Fibroblast of lung (primary cell): ENCODE data around the gene PIANP. TPM values are rescaled to one million over a fixed set of nuclear protein-coding genes. Genes with fewer than 3 reads are reported as not detected.

ENCODE experiments used
- DNase-seq, 2 donors: peaks; one replicate each; pipeline versions ENCODE4 v3.0.0 to v3.0.0-alpha.2; 2010; ENCODE audit warnings: low read depth in 2 of 2
- H2AFZ ChIP-seq: 2 replicates; pipeline ENCODE4 v1.5.1; 2012; ENCODE audit warnings: low read length, control low read depth, inconsistent platforms
- H3K27ac ChIP-seq: 2 replicates; pipeline ENCODE4 v1.5.1; 2011; ENCODE audit warnings: low read length, control low read depth; ENCODE audit not compliant: insufficient read depth
- H3K27me3 ChIP-seq: 2 replicates; pipeline ENCODE4 v1.5.1; 2011; ENCODE audit warnings: mild to moderate bottlenecking, low read length; ENCODE audit not compliant: control insufficient read depth, insufficient read depth
- H3K36me3 ChIP-seq: 2 replicates; pipeline ENCODE4 v1.5.1; 2011; ENCODE audit warnings: low read length; ENCODE audit not compliant: control insufficient read depth, insufficient read depth
- H3K4me1 ChIP-seq: 2 replicates; pipeline ENCODE4 v1.5.1; 2011; ENCODE audit warnings: low read length; ENCODE audit not compliant: control insufficient read depth, insufficient read depth; ENCODE audit errors: extremely low read depth
- H3K4me2 ChIP-seq: 2 replicates; pipeline ENCODE4 v1.5.1; 2011; ENCODE audit warnings: low read length, control low read depth; ENCODE audit not compliant: insufficient read depth; ENCODE audit errors: extremely low read depth
- H3K4me3 ChIP-seq, 4 experiments: fragments of 200-600 bp in 1 of 4; sonication (generic) in 1 of 4; replicated peaks in 1 of 4; 2 replicates each; pipeline ENCODE4 v1.5.1; 2011 to 2016; ENCODE audit warnings: low read length in 4 of 4, low read depth in 3 of 4, mild to moderate bottlenecking in 3 of 4, control low read depth in 2 of 4, inconsistent platforms in 1 of 4, mixed read lengths in 1 of 4; ENCODE audit not compliant: insufficient read depth in 1 of 4; ENCODE audit errors: control extremely low read depth in 1 of 4
- H3K79me2 ChIP-seq: 2 replicates; pipeline ENCODE4 v1.5.1; 2012; ENCODE audit warnings: mild to moderate bottlenecking, low read length, inconsistent platforms; ENCODE audit not compliant: control insufficient read depth, insufficient read depth
- H3K9ac ChIP-seq: 2 replicates; pipeline ENCODE4 v1.5.1; 2011; ENCODE audit warnings: mild to moderate bottlenecking, low read length, control low read depth; ENCODE audit not compliant: insufficient read depth
- H3K9me3 ChIP-seq: 2 replicates; pipeline ENCODE4 v1.5.1; 2012; ENCODE audit warnings: low read depth, low read length; ENCODE audit not compliant: control insufficient read depth, insufficient read depth
- H4K20me1 ChIP-seq: 2 replicates; pipeline ENCODE4 v1.5.1; 2011; ENCODE audit warnings: low read length; ENCODE audit not compliant: control insufficient read depth, insufficient read depth; ENCODE audit errors: extremely low read depth
- CTCF ChIP-seq, 2 donors: IDR thresholded peaks in 1 of 2; conservative IDR thresholded peaks in 1 of 2; 1 replicate in 1 of 2; 2 replicates in 1 of 2; pipeline ENCODE4 v1.5.1; 2011 to 2012; ENCODE audit warnings: low read length in 2 of 2, control low read depth in 1 of 2, inconsistent platforms in 1 of 2, low read depth in 1 of 2, mild to moderate bottlenecking in 1 of 2
- EZH2 ChIP-seq: IDR thresholded peaks from 2 replicates; pipeline ENCODE4 v1.5.1; 2012; ENCODE audit warnings: low read length, control low read depth, mild to moderate bottlenecking; ENCODE audit errors: missing control alignments
- polyA plus RNA-seq, 2 donors: library from polyadenylated mRNA; depleted of rRNA in 1 of 2; stranded (reverse) in 1 of 2; unstranded in 1 of 2; fragments of >200 nt; gene quantifications; 2 replicates each; pipeline ENCODE4 v1.2.1, GENCODE V29; 2011 to 2012; ENCODE audit warnings: missing spikeins in 1 of 2
- total RNA-seq: library from RNA; depleted of rRNA; stranded (reverse); fragments of >200 nt; gene quantifications from 2 replicates; pipeline ENCODE4 v1.2.1, GENCODE V29; 2014

PIANP gene
- total and polyA plus RNA-seq, 2 donors (not counting 1 experiment from before 2014, with no cell fraction given), result 0.17 to 0.49 TPM

- Histone ChIP-seq H3K9ac (no peak overlapping the region), H2AFZ (no peak overlapping the region), H4K20me1 (no peaks in the 10 kb centered on the region), H3K27me3 (peaks cover 9% of the 10 kb centered on the region), H3K79me2 (no peaks in the 10 kb centered on the region), H3K27ac (no peak overlapping the region), H3K36me3 (peaks cover 2% of the 10 kb centered on the region), H3K4me3 (no peak overlapping the region), H3K4me1 (no peaks in the 10 kb centered on the region), H3K9me3 (no peaks in the 10 kb centered on the region), H3K4me2 (no peak overlapping the region)
- no peak for TF ChIP-seq EZH2
- TF ChIP-seq CTCF (conservative IDR thresholded peaks at IDR 0.05 in 1 of 2, IDR thresholded peaks at IDR 0.05 in 1 of 2; ENCODE audit: low read depth in 1 of 2, low read length in 2 of 2), result no peak
- no peak for DNase-seq
Measured at GRCh38 chr12:6644257-6644596, 56.4 kb downstream of the PIANP start.

Other genes with a start within 250 kb of the PIANP start
- gene TAPBPL, start 248.8 kb downstream of the PIANP start, total RNA-seq, result 6.2 and 17.3 TPM in 2 replicates
- gene TAPBPL, start 248.8 kb downstream of the PIANP start, polyA plus RNA-seq, result 13.7 and 14.0 TPM in 2 replicates
- 13.9 and 20.3 TPM in 2 replicates for gene VAMP1, start 230.1 kb downstream of the PIANP start, total RNA-seq
- gene VAMP1, start 230.1 kb downstream of the PIANP start, polyA plus RNA-seq, result 11.0 and 14.9 TPM in 2 replicates
- gene MRPL51, start 207.6 kb downstream of the PIANP start, total RNA-seq, result 118 and 142 TPM in 2 replicates
- gene MRPL51, start 207.6 kb downstream of the PIANP start, polyA plus RNA-seq, result 120 and 166 TPM in 2 replicates
- 18.7 and 42.3 TPM in 2 replicates for gene NCAPD2, start 206.7 kb downstream of the PIANP start, total RNA-seq
- 17.2 and 50.9 TPM in 2 replicates for gene NCAPD2, start 206.7 kb downstream of the PIANP start, polyA plus RNA-seq
- gene GAPDH, start 166.3 kb downstream of the PIANP start, total RNA-seq, result 4,386 and 6,255 TPM in 2 replicates
- 8,983 and 11,838 TPM in 2 replicates for gene GAPDH, start 166.3 kb downstream of the PIANP start, polyA plus RNA-seq
- 8.2 and 16.8 TPM in 2 replicates for gene IFFO1, start 144.8 kb downstream of the PIANP start, total RNA-seq
- 21.7 and 26.9 TPM in 2 replicates for gene IFFO1, start 144.8 kb downstream of the PIANP start, polyA plus RNA-seq
- 11.7 and 13.9 TPM in 2 replicates for gene NOP2, start 132.5 kb downstream of the PIANP start, total RNA-seq
- gene NOP2, start 132.5 kb downstream of the PIANP start, polyA plus RNA-seq, result 26.1 and 47.8 TPM in 2 replicates
- 241 and 256 TPM in 2 replicates for gene CHD4, start 93.4 kb downstream of the PIANP start, total RNA-seq
- gene CHD4, start 93.4 kb downstream of the PIANP start, polyA plus RNA-seq, result 76.1 and 96.0 TPM in 2 replicates
- not detected in 2 replicates for gene LPAR5, start 64.9 kb downstream of the PIANP start, total RNA-seq
- 0.02 and 0.07 TPM in 2 replicates for gene LPAR5, start 64.9 kb downstream of the PIANP start, polyA plus RNA-seq
- gene ACRBP, start 53.4 kb downstream of the PIANP start, total RNA-seq, result under 0.01 and 0.33 TPM in 2 replicates
- gene ACRBP, start 53.4 kb downstream of the PIANP start, polyA plus RNA-seq, result 0.50 and 0.72 TPM in 2 replicates
- 30.3 and 36.0 TPM in 2 replicates for gene ING4, start 37.7 kb downstream of the PIANP start, total RNA-seq
- gene ING4, start 37.7 kb downstream of the PIANP start, polyA plus RNA-seq, result 31.1 and 47.1 TPM in 2 replicates
- gene ZNF384, start 11.4 kb downstream of the PIANP start, total RNA-seq, result 9.8 and 12.2 TPM in 2 replicates
- gene ZNF384, start 11.4 kb downstream of the PIANP start, polyA plus RNA-seq, result 34.8 and 49.6 TPM in 2 replicates
- 67.0 and 79.1 TPM in 2 replicates for gene COPS7A, start 23.2 kb upstream of the PIANP start, total RNA-seq
- 114 and 138 TPM in 2 replicates for gene COPS7A, start 23.2 kb upstream of the PIANP start, polyA plus RNA-seq
- gene MLF2, start 52.3 kb upstream of the PIANP start, total RNA-seq, result 88.6 and 106 TPM in 2 replicates
- 287 and 289 TPM in 2 replicates for gene MLF2, start 52.3 kb upstream of the PIANP start, polyA plus RNA-seq
- 29.5 and 63.6 TPM in 2 replicates for gene PTMS, start 65.5 kb upstream of the PIANP start, total RNA-seq
- 269 and 312 TPM in 2 replicates for gene PTMS, start 65.5 kb upstream of the PIANP start, polyA plus RNA-seq
- gene LAG3, start 71.7 kb upstream of the PIANP start, total RNA-seq, result 0.17 and 0.26 TPM in 2 replicates
- gene LAG3, start 71.7 kb upstream of the PIANP start, polyA plus RNA-seq, result 0.09 and 0.17 TPM in 2 replicates
- gene CD4, start 88.7 kb upstream of the PIANP start, total RNA-seq, result 14.4 and 27.2 TPM in 2 replicates
- gene CD4, start 88.7 kb upstream of the PIANP start, polyA plus RNA-seq, result 50.8 and 152 TPM in 2 replicates
- 11.1 and 11.8 TPM in 2 replicates for gene GPR162, start 121.0 kb upstream of the PIANP start, total RNA-seq
- gene GPR162, start 121.0 kb upstream of the PIANP start, polyA plus RNA-seq, result 3.3 and 5.6 TPM in 2 replicates
- 72.4 and 96.3 TPM in 2 replicates for gene P3H3, start 127.6 kb upstream of the PIANP start, total RNA-seq
- gene P3H3, start 127.6 kb upstream of the PIANP start, polyA plus RNA-seq, result 39.8 and 44.0 TPM in 2 replicates
- gene GNB3, start 140.1 kb upstream of the PIANP start, total RNA-seq, result 1.3 and 1.7 TPM in 2 replicates
- gene GNB3, start 140.1 kb upstream of the PIANP start, polyA plus RNA-seq, result 2.7 and 3.7 TPM in 2 replicates
- gene CDCA3, start 150.5 kb upstream of the PIANP start, total RNA-seq, result 1.5 and 9.1 TPM in 2 replicates
- 9.4 and 56.9 TPM in 2 replicates for gene CDCA3, start 150.5 kb upstream of the PIANP start, polyA plus RNA-seq
- 53.4 and 69.9 TPM in 2 replicates for gene USP5, start 151.3 kb upstream of the PIANP start, total RNA-seq
- 42.2 and 66.3 TPM in 2 replicates for gene USP5, start 151.3 kb upstream of the PIANP start, polyA plus RNA-seq
- 906 and 934 TPM in 2 replicates for gene TPI1, start 166.7 kb upstream of the PIANP start, total RNA-seq
- 1,617 and 1,654 TPM in 2 replicates for gene TPI1, start 166.7 kb upstream of the PIANP start, polyA plus RNA-seq
- gene SPSB2, start 172.5 kb upstream of the PIANP start, total RNA-seq, result 12.7 and 12.8 TPM in 2 replicates
- gene SPSB2, start 172.5 kb upstream of the PIANP start, polyA plus RNA-seq, result 1.8 and 2.5 TPM in 2 replicates
- gene LRRC23, start 204.0 kb upstream of the PIANP start, total RNA-seq, result 9.6 and 14.9 TPM in 2 replicates
- gene LRRC23, start 204.0 kb upstream of the PIANP start, polyA plus RNA-seq, result 5.6 and 6.4 TPM in 2 replicates
- gene ENO2, start 213.8 kb upstream of the PIANP start, total RNA-seq, result 20.3 TPM in 2 replicates
- 29.4 and 43.0 TPM in 2 replicates for gene ENO2, start 213.8 kb upstream of the PIANP start, polyA plus RNA-seq
- gene ATN1, start 227.1 kb upstream of the PIANP start, total RNA-seq, result 8.2 and 21.5 TPM in 2 replicates
- gene ATN1, start 227.1 kb upstream of the PIANP start, polyA plus RNA-seq, result 9.4 and 14.5 TPM in 2 replicates
- gene RNU7-1, start 243.0 kb upstream of the PIANP start, total RNA-seq, result not detected in 2 replicates
- gene RNU7-1, start 243.0 kb upstream of the PIANP start, polyA plus RNA-seq, result not detected in 2 replicates
- gene C12orf57, start 243.2 kb upstream of the PIANP start, total RNA-seq, result 107 and 177 TPM in 2 replicates
- 172 and 220 TPM in 2 replicates for gene C12orf57, start 243.2 kb upstream of the PIANP start, polyA plus RNA-seq